Thyroid gland (tissue), 4 donors: Measurements from ENCODE around the gene ARMC3.

Source experiments
- POLR2A ChIP-seq, 2 donors: fragments of 450-650 bp; IDR thresholded peaks; one replicate each; pipeline ENCODE4 v1.6.1; 2017; ENCODE audit warnings: antibody characterized with exemption in 2 of 2, mild to moderate bottlenecking in 2 of 2, moderate library complexity in 1 of 2
- TF ChIP-seq, protein P1 (sequence below), 6 experiments: fragments of 200-600 bp in 3 of 6; fragments of 450-650 bp in 3 of 6; sonication (generic) in 3 of 6; IDR thresholded peaks; one replicate each; pipeline ENCODE4 v1.5.1; 2016 to 2019; ENCODE audit warnings: antibody characterized with exemption in 6 of 6, mild to moderate bottlenecking in 2 of 6, inconsistent platforms in 1 of 6, moderate library complexity in 1 of 6

DNA sequence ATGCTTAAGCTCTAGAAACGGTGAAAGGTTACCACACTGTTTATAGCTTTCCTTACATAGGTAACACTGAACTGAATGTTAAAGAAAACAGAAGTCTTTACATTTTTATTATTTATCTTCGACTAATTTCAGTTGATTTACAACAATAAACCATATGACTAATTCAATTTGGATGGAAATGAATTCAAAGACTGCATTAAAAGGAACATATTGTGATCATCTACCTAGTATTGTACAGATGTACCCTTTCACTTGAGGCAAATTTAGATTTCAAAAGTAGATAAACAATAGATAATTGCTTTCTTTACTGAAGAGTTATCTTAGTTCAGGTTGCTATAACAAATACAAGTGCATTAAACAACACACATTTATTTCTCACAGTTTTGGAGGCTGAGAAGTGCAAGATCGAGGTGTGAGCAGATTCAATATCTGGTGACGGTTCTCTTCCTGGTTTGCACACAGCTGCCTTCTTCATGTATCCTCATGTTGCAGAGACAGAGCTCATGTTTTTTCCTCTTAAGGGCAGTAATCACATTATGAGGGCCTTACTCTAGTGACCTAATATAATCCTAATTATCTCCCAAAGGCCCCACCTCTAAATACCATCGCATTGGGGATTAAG, 15.0 kb upstream of the ARMC3 start:
- TF ChIP-seq, protein P1, sequence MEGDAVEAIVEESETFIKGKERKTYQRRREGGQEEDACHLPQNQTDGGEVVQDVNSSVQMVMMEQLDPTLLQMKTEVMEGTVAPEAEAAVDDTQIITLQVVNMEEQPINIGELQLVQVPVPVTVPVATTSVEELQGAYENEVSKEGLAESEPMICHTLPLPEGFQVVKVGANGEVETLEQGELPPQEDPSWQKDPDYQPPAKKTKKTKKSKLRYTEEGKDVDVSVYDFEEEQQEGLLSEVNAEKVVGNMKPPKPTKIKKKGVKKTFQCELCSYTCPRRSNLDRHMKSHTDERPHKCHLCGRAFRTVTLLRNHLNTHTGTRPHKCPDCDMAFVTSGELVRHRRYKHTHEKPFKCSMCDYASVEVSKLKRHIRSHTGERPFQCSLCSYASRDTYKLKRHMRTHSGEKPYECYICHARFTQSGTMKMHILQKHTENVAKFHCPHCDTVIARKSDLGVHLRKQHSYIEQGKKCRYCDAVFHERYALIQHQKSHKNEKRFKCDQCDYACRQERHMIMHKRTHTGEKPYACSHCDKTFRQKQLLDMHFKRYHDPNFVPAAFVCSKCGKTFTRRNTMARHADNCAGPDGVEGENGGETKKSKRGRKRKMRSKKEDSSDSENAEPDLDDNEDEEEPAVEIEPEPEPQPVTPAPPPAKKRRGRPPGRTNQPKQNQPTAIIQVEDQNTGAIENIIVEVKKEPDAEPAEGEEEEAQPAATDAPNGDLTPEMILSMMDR (IDR thresholded peaks at IDR 0.05), result no peak
- TF ChIP-seq POLR2A (IDR thresholded peaks at IDR 0.05), result no peak
